SHP77 (cell line): ENCODE measurements around the gene PGF.
"Not testable (repeated sequence)": the region's sequence is repeated elsewhere in the genome, so short reads cannot be mapped to it uniquely, and the experiment has no call there.

Experiments
- DNase-seq, 2 experiments: peaks; one replicate each; lab custom pipeline; 2025; lab: John Stamatoyannopoulos, UW

The PGF gene

DNA sequence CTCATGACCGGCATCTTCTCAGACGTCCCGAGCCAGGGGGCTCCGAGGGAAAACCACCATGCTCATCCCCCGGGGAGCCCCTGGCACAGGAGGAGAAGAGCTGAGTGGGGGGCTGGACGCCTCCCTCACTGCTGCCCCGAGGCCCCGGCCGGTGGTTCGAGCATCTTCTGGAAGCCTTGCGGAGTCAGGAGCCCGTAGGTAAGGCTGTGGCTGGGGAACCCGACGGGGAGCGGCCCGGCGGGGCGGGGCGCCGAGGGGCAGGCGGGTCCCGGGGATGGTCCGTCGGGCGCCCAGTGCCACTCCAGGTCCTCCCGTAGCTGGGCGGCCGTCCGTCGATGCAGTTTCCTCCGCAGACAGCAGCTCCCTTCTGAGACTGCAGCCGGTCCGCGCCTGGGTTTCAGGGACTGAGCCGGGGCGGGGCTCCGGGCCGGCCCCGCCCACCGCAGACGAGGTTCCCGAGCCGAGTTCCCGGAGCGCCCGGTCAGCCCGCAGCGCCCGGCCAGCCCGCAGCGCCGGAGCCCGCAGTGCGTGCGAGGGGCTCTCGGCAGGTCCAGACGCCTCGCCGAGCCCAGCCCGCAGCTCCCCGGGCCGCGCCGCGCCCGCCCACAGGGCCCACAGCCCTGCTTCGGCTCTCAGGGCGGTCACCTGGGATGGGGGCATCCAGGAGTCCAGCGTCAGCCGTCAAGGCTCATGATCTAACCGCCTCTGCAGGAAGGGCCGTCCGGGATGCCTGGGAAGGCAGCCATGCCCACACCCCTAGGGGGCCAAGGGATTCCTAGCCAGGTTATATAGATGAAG, at the start of gene PGF:
Gene PGF (minus strand): TSS at position 369 of the 798 bp plus-strand sequence. CDS start 355 bp downstream, at position 14.
- DNase-seq: peak; percentile 25 to 51

DNA sequence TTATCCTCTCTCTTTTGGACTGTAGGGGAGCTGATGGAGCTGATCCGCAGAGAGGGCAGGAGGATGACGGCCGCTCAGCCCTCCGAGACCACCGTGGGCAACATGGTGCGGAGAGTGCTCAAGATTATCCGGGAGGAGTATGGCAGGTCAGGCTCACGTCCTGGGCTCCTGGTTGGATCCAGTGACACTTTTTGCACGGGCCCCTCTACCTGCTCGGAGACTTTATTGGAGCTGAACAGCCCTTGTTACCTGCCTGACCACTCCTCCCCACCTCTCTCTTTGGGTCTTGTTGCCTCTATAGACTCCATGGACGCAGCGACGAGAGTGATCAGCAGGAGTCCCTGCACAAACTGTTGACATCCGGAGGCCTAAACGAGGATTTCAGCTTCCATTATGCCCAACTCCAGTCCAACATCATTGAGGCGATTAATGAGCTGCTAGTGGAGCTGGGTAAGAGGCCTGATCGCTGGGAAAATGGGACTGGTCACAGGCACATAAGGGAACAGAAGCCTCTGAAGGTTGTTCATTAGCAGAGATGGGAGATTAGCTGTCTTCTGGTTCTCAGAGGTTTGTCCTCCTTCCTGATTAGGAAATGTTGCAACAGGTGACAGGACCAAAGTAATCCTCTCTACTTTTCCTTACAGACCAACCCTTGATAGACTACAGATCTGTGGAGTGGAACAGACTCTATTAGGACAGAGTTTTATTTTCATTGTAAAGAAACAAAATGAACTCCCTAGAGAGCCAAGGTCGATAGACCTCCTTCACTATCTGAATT, 48.0 kb upstream of the PGF start:
- no peak for DNase-seq

DNA sequence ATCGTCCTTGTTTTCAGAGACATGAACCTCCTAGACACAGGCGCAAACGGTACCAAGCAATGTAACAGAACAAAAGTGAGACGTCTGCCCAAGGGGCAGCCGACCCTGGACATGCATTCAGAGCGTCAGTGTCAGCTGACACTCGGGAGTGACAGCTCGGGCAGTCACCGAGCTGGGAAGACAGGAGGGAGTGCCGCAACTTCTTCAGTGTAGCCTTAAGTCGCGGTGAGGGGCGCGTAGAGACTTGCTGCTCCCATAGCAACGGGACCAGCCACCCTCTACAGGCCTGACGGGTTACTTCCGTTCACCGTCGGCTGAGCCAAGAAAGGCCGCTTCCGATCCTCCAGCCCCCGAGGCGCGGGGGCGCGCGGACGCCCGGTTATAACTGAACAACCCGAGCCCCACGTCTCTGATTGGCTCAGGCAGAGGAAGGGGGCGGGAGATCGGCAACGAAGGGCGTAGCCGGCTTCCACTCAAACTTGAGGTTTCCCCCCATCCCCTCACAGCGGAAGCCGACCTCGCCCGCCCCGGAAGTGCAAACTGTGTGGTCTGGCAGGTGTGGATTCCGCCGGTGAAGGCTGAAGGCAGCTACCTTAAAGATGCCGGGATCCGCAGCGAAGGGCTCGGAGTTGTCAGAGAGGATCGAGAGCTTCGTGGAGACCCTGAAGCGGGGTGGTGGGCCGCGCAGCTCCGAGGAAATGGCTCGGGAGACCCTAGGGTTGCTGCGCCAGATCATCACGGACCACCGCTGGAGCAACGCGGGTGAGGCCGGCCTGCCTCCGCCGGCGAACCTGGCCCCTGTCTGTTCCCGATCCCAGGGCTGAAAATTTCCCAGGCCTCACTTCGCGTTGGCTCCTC, 47.2 kb upstream of the PGF start, which contains the start of gene EIF2B2:
Gene EIF2B2 (plus strand): TSS at position 530 of the 858 bp plus-strand sequence. CDS start 70 bp downstream, at position 600.
- peak; percentile 97 to 98 for DNase-seq

DNA sequence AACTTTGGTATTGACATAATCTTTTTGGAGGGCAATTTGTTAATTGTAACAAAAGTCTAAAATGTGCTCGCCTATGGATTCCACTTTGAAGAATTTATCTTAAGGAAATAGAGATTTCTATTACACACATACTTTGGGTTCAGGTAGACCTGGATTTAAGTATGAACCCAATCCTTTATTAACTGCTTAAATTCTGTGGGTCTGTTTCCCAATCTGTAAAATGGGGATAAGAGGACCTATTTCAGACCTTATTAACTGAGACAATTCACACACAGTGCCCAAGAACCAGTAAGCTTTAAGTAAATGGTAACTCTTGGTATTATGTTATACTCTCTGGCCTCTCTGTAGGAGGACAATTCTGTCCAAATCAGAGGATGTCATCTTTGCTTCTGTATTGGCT, 46.5 kb upstream of the PGF start:
- no peak for DNase-seq

DNA sequence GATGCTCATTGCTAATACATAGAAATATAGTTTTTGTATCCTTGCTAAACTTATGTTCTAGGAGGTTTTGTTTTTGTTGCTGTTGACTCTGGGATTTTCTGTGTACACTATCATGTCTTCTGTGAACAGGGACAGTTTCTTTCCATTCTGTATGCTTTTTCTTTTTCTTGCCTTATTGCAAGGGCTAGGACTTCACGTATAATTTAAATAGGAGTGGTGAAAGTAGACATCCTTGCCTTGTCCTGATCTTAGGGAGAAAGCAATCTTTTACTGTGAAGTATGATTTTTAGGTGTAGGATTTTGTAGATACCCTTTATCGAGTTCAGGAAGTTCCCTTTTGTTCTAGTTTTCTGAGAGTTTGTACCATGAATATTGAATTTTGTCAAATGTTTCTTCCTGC, 45.9 kb upstream of the PGF start:
- no peak for DNase-seq

DNA sequence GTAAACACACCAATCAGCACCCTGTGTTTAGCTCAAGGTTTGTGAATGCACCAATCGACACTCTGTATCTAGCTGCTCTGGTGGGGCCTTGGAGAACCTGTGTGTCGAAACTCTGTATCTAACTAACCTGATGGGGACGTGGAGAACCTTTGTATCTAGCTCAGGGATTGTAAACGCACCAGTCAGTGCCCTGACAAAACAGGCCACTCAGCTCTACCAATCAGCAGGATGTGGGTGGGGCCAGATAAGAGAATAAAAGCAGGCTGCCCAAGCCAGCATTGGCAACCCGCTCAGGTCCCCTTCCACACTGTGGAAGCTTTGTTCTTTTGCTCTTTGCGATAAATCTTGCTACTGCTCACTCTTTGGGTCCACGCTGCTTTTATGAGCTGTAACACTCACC, 40.4 kb upstream of the PGF start:
- not testable (repeated sequence) for DNase-seq

DNA sequence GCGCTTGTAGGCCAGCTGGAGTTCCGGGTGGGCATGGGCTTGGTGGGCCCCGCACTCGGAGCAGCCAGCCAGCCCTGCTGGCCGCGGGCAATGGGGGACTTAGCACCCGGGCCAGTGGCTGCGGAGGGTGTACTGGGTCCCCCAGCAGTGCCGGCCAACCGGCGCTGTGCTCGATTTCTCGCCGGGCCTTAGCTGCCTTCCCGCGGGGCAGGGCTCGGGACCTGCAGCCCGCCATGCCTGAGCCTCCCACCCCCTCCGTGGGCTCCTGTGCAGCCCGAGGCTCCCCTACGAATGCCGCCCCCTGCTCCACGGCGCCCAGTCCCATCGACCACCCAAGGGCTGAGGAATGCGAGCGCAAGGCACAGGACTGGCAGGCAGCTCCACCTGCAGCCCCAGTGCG, 38.8 kb upstream of the PGF start:
- DNase-seq: not testable (repeated sequence)

DNA sequence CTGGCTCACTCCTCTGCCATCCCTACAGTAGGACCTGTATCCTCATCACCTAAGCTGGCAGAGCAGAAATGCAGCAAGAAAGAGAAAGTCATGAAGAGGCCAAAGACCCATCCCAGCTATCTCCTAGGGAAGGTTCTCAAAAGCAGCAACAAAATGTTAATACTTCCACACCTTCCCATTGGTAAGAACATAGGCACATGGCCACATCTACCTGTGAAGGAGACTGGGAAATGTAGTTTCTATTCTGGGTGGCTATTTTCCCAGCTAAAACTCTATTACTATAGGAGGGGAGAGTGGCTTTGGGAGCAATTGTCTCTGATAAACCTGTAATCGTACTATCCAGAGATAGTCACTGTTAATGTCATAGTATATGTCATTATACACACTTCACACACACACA, 33.6 kb upstream of the PGF start:
- no peak for DNase-seq

DNA sequence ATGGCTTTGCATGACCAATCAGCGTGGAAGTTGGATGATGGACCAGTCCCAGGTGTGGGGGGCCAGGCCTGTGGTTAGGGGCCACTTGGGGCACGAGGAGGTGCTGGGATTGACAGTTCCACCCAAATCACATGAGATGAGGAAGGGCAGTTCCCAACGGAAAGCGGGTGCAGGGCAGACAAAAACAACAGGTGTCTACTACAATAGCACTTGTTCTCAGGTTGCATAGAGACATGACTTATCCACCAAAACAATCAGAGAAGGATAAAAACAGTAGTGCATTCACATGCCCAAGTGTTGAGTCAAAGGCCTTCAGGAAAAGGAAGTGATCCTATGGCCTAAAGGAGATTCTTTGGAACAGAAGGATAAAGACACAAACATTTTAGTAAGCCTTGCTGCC, 32.7 kb upstream of the PGF start:
- DNase-seq: no peak

DNA sequence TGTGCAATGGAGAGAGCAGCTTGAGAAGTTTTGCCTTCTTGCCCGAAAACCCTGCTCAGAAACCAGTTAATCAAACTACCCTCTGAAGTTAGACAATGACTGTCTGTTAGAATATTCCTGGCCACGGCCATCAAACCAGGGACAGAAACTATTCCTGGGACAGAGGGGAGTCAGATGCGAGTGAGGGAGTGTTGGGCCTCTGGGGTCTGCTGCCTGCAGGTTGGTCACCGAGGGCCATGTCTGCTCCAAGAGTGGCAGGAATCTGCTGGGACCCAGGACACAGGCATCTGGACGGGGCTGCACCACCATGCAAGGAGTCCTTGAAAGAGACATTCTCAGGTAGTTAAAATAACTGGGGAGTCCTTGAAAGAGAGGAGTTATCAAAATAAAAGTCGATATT, 30.4 kb upstream of the PGF start:
- no peak for DNase-seq

DNA sequence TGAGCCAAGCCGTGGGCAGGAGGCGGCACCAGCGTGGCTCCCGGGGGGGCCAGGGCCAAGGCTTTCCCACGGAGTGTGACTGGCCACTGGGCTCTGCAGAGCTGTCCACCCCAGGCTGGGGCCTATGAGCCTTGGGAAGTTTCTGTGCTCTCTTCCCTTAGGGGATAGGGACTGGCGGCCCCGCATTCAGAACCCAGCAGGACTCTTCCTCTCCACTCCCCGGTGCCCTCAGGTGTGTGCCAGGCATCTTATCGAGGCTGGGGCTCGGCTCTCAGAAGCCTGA, 29.6 kb upstream of the PGF start:
- no peak for DNase-seq

DNA sequence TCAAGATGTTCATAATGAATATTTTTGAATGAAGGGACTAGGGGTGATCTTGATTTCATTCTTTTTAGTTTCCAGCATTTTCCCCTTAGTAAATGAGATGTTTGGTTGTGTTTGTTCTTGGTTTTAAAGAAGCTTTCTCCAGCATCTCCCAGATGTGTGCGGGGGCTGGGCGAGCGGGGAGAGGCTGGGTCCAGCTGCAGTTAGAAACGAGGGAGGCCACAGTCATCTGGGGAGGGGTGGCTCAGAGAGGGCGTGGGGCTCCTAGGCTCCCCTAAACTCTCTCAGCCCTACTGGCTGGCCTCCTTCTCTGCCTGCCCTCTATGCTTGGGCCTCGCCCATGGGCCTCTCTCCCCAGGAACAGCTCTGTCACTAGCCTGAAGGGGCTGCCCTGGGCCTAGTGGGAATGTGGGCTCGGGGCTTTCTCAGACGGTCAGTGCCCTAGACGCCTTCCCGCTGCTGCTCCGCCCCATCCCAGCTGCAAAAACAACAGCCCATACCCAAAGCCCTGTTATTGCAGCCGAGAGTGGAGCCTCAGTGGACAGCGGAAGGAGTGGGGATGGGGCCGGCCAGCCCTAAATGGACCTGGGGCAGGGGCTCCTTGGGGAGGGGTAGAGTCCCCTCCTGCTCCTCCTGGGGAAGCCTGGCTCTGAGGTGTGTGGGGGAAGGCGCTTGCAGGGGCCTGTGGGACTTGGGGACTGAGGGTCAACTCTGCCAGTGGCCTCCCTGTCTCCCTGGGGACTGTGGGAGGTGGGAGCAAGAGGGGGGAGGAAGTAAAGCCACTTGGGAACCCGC, 29.0 kb upstream of the PGF start:
- DNase-seq: no peak

DNA sequence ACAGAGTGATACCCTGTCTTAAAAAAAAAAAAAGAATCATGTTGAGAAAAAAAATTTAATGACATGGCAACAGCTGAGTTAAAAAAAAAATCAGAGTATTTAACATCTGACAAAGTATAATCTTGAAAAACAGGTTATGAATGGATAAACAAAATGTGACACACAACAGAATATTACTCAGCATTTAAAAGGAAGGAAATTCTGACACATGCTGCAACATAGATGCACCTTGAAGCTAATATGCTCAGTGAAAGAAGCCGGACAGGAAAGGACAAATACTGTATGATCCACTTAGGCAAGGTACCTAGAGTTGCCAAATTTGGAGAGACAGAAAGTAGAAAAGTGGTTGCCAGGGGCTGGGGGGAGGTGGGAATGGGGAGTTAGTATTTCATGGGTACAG, 27.9 kb upstream of the PGF start:
- DNase-seq: no peak

DNA sequence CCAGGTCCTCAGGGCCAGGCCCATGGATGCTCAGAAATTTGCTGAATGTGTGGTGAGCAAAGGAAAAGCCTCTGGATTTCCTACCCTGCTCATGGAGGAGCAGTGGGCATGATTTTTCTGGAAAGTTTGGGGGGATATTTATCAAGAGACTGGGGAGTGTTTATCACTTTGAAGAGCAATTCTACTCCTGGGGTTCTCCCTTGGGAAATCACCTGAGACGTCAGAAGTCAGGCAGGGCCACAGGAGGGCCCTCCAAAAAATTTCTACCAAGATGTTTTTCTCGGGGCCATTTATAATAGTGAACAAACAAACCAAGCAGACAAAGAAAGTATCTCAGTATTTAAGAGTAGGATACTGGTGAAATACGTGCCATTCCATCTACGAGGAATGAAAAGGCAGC, 27.3 kb upstream of the PGF start:
- no peak for DNase-seq

DNA sequence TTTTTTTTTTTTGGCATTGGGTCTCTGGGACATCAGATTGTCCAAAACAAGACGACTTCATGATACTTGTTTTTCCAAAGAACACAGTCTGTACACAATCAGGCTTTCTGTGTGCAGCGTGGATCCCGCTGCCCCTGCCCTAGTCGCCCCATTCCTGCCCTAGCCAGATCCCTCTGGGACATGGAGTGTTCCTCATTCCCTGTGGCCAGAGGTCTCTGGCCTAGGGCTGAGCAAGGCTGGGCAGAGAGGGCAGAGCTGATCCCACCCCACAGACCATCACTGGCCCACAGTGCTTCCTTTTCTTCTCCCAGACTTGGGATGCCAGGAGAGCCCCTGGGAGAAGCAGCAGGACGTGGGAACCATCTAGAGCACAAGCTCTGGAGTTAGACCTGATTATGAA, 26.4 kb upstream of the PGF start:
- no peak for DNase-seq

DNA sequence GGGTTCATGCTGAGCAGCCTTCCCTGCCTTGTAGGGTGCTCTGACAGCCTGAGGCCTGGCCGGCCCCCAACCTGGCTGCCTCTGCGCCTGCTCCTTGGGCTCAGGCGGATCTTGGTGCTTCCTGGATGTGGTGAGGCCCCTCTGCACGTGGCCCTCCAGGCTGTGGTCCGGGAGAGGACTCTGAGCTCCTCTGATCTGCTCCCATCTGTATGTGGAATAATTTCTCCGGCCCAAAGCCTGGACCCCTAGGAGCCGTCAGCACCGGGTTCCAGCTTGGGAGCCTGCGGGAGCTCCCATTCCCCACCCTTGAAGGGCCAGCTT, 26.0 kb upstream of the PGF start:
- no peak for DNase-seq

DNA sequence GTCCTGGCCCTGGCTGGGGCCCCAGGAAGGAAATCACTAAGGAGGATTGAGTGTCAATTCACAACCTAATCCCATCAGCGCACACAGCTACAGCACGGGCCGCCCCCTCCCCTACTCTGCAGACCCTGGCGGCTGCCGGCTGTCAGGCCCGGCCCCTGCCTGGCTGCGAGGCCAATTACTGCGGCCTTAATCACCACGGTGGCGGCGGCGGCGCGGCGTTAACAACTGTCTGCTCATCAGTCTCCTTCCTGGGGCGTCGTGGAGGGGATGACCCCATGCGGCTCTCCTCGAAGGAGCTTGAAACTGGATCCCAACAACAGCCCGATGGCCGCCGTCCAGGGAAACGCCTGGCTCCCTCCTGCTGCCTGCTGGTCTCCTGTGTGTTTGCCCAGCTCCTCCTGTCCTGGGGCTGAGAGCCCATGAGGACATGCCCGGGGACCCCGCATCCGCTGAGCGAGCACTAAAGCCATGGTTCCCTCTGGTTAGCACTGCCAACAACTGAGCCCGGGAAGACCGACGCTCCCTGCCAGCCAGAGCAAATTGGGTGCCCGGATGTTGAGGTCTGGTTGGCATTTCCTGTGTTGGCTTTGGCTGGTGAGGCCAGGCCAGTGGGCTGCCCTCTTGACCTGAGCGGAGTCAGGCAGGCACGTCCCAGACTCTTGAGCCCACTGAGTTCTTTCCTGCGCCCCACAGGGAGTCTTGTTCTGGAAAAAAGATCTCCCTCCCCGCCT, 25.5 kb upstream of the PGF start:
- no peak for DNase-seq

DNA sequence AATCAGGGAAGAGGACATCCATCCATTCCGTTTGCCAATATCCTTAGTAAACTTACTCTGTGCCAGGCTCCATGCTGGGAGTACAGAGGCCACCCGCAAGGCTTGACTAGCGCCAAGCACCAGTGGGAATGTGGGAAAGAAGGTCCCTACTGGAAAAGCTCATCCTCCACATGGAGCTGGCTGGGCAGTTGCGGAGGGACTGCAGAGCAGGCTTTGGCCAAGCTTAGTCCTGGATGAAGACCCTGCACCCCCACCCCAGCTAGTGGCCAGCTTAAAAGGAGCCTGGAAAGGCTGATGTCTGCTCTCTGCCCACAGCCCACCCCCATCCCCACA, 25.0 kb upstream of the PGF start:
- no peak for DNase-seq

DNA sequence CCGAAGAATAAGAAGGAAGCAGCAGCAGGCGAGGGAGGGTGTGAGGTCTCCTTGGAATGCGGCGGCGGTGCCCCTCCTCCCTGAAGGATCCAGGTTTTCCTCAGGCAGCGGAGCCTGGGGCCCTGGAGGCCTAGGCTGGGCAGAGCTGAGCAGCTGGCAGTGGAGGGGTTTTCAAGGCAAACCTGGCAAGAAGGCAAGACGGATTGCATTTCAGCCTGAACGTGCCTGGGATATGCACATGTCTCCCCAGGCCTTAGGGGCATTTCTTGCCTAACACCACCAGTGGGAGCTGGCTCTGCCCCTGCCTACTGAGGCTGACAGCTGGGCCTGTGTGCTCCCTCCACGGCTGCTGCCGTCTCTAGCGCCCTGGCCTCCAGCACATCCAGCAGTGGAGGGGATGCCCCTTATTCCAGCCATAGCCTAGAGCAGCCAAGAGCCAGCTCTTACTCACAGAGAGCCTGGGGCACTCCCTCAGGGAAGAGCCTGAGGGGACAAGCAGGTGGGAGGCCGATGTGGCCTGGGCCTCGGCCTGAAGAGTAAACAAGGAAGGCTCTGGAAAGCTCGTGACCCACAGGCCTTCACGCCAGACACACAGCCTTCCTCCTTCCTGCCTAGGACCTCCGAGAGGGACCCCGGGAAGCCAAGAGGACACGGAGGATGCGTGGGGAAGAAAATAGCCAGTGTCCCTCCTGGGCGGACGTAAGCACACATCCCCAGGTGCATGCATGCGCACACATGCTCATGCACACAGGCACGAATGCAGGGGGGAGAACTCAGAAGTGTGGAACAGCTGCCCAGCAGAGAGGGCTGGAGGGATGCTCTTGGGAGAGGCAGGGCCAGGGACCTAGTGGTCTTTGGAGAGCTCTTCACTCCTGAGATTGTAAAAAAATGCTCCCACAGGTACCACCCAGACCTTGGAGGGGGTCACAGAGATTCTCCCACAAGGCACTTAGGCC, 24.3 kb upstream of the PGF start:
- DNase-seq: peak; percentile 31 to 52

DNA sequence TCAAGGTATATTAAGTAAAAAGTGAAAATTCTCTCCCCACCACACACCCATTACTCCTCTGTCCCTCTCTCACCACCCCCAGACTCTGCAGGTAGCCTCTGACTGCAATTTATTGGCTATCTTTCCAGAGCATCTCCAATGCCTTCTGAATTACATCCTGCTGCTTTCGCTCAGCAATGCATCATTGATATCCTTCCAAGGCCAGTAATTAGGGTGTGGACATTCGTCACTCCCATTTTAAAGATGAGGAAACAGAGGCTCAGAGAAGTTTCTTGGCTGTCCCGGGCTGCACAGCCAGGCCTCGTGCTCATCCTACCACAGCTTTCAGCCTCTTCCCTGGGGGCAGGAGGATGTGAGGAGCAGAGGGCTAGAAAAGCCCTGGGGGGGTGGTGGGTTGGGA, 23.6 kb upstream of the PGF start:
- no peak for DNase-seq
